Measurements from ENCODE around the gene UBN2.
"Not testable (repeated sequence)": the region's sequence is repeated elsewhere in the genome, so short reads cannot be mapped to it uniquely, and the experiment has no call there.

Gene UBN2

GRCh38 chr7:139330333-139331030, 99.4 kb downstream of the UBN2 start:
- Histone ChIP-seq H2AFZ (ENCODE audit: low read length) (peak overlapping the region; percentile 73), H3K79me2 (ENCODE audit: insufficient read depth, low read length) (no peaks in the 10 kb centered on the region), H3F3A (ENCODE audit: low read depth) (no peaks in the 10 kb centered on the region), H3K9me3 (ENCODE audit: insufficient read depth, low read depth, low read length) (no peaks in the 10 kb centered on the region), H3K4me1 (ENCODE audit: insufficient read depth, low read length, poor library complexity, severe bottlenecking) (peaks cover 14% of the 10 kb centered on the region), H3K4me2 (ENCODE audit: low read depth, low read length, poor library complexity, severe bottlenecking) (peak overlapping the region; percentile 38), H4K20me1 (ENCODE audit: insufficient read depth, low read length, poor library complexity, severe bottlenecking) (no peaks in the 10 kb centered on the region), H3K4me3 (ENCODE audit: low read length, poor library complexity, severe bottlenecking) (no peak overlapping the region), H3K9me2 (replicated peaks; ENCODE audit: low read depth, low read length) (no peaks in the 10 kb centered on the region), H3K9ac (ENCODE audit: low read depth, low read length, poor library complexity, severe bottlenecking) (no peak overlapping the region), H3K36me3 (ENCODE audit: insufficient read depth, low read length) (no peaks in the 10 kb centered on the region), H3K27me3 (ENCODE audit: insufficient read depth, low read length, poor library complexity, severe bottlenecking) (peaks cover under 1% of the 10 kb centered on the region)
- TF ChIP-seq EZH2phosphoT487 (IDR thresholded peaks at IDR 0.05; ENCODE audit: borderline replicate concordance) (no peak), CTCF (conservative IDR thresholded peaks at IDR 0.05; ENCODE audit: low read length) (no peak)

- Histone ChIP-seq H4K20me1 (ENCODE audit: insufficient read depth, low read length, poor library complexity, severe bottlenecking) (no peaks in the 10 kb centered on the region), H3K27me3 (ENCODE audit: insufficient read depth, low read length, poor library complexity, severe bottlenecking) (peaks cover 7% of the 10 kb centered on the region), H3K9me2 (replicated peaks; ENCODE audit: low read depth, low read length) (no peaks in the 10 kb centered on the region), H3K4me1 (ENCODE audit: insufficient read depth, low read length, poor library complexity, severe bottlenecking) (peaks cover 14% of the 10 kb centered on the region), H3F3A (ENCODE audit: low read depth) (no peaks in the 10 kb centered on the region), H2AFZ (ENCODE audit: low read length) (no peak overlapping the region), H3K4me3 (ENCODE audit: low read length, poor library complexity, severe bottlenecking) (no peak overlapping the region), H3K4me2 (ENCODE audit: low read depth, low read length, poor library complexity, severe bottlenecking) (no peak overlapping the region), H3K79me2 (ENCODE audit: insufficient read depth, low read length) (no peaks in the 10 kb centered on the region), H3K36me3 (ENCODE audit: insufficient read depth, low read length) (no peaks in the 10 kb centered on the region), H3K9me3 (ENCODE audit: insufficient read depth, low read depth, low read length) (no peaks in the 10 kb centered on the region), H3K9ac (ENCODE audit: low read depth, low read length, poor library complexity, severe bottlenecking) (no peak overlapping the region)
- no peak for TF ChIP-seq CTCF (conservative IDR thresholded peaks at IDR 0.05; ENCODE audit: low read length)
- no peak for TF ChIP-seq EZH2phosphoT487 (IDR thresholded peaks at IDR 0.05; ENCODE audit: borderline replicate concordance)
Observed at GRCh38 chr7:139332697-139333359, 101.8 kb downstream of the UBN2 start.

- not testable (repeated sequence) for H2AFZ ChIP-seq (ENCODE audit: low read length); H3F3A ChIP-seq (ENCODE audit: low read depth); H4K20me1 ChIP-seq (ENCODE audit: insufficient read depth, low read length, poor library complexity, severe bottlenecking); H3K36me3 ChIP-seq (ENCODE audit: insufficient read depth, low read length); H3K9me3 ChIP-seq (ENCODE audit: insufficient read depth, low read depth, low read length); H3K4me3 ChIP-seq (ENCODE audit: low read length, poor library complexity, severe bottlenecking); H3K79me2 ChIP-seq (ENCODE audit: insufficient read depth, low read length); H3K9ac ChIP-seq (ENCODE audit: low read depth, low read length, poor library complexity, severe bottlenecking); H3K9me2 ChIP-seq (replicated peaks; ENCODE audit: low read depth, low read length); H3K4me2 ChIP-seq (ENCODE audit: low read depth, low read length, poor library complexity, severe bottlenecking)
- Histone ChIP-seq H3K4me1 (ENCODE audit: insufficient read depth, low read length, poor library complexity, severe bottlenecking) (peaks cover 14% of the 10 kb centered on the region), H3K27me3 (ENCODE audit: insufficient read depth, low read length, poor library complexity, severe bottlenecking) (peaks cover 10% of the 10 kb centered on the region)
Observed at GRCh38 chr7:139333443-139333842, 102.4 kb downstream of the UBN2 start.
